ENCODE results near the gene CTIF.
"Not testable (repeated sequence)": the region's sequence is repeated elsewhere in the genome, so short reads cannot be mapped to it uniquely, and the experiment has no call there.

The CTIF gene

GRCh38 chr18:48644029-48644428 lies 105.2 kb downstream of the CTIF start:
- TF ChIP-seq ZFX (IDR thresholded peaks at IDR 0.05; ENCODE audit: borderline replicate concordance) (no peak), CTCF (IDR thresholded peaks at IDR 0.05) (no peak)

GRCh38 chr18:48645427-48646002 lies 106.7 kb downstream of the CTIF start:
- TF ChIP-seq ZFX (IDR thresholded peaks at IDR 0.05; ENCODE audit: borderline replicate concordance) = no peak
- no peak for TF ChIP-seq CTCF (IDR thresholded peaks at IDR 0.05)
- H3K27ac ChIP-seq = no peak overlapping the region

More at GRCh38 chr18:48644029-48644428, 105.2 kb downstream of the CTIF start:
- no peak overlapping the region for H3K27ac ChIP-seq

- TF ChIP-seq ZFX (IDR thresholded peaks at IDR 0.05; ENCODE audit: borderline replicate concordance) (no peak), CTCF (IDR thresholded peaks at IDR 0.05) (no peak)
- H3K27ac ChIP-seq = no peak overlapping the region
Measured at GRCh38 chr18:48646976-48647375, 108.1 kb downstream of the CTIF start.

- no peak overlapping the region for H3K27ac ChIP-seq
- TF ChIP-seq CTCF (IDR thresholded peaks at IDR 0.05) (no peak), ZFX (IDR thresholded peaks at IDR 0.05; ENCODE audit: borderline replicate concordance) (no peak)
Measured at GRCh38 chr18:48649231-48649630, 110.4 kb downstream of the CTIF start.

- not testable (repeated sequence) for H3K27ac ChIP-seq
Measured at GRCh38 chr18:48654591-48654990, 115.8 kb downstream of the CTIF start.

GRCh38 chr18:48655508-48655907 lies 116.7 kb downstream of the CTIF start:
- no peak overlapping the region for H3K27ac ChIP-seq
- TF ChIP-seq ZFX (IDR thresholded peaks at IDR 0.05; ENCODE audit: borderline replicate concordance) = no peak
- no peak for TF ChIP-seq CTCF (IDR thresholded peaks at IDR 0.05)

GRCh38 chr18:48656176-48656575 lies 117.3 kb downstream of the CTIF start:
- H3K27ac ChIP-seq = no peak overlapping the region
- TF ChIP-seq CTCF (IDR thresholded peaks at IDR 0.05) = no peak
- no peak for TF ChIP-seq ZFX (IDR thresholded peaks at IDR 0.05; ENCODE audit: borderline replicate concordance)

- TF ChIP-seq CTCF (IDR thresholded peaks at IDR 0.05) = no peak
- no peak overlapping the region for H3K27ac ChIP-seq
Measured at GRCh38 chr18:48656582-48656981, 117.8 kb downstream of the CTIF start.

Data from 22Rv1 (cell line).